ENCODE results near the gene ASTN2. TPM values are rescaled to one million over a fixed set of nuclear protein-coding genes. Genes with fewer than 3 reads are reported as not detected.

ASTN2 gene
- total RNA-seq, 4 donors from 2014 or later, result 3.2 to 7.0 (median 5.4) TPM

DNA sequence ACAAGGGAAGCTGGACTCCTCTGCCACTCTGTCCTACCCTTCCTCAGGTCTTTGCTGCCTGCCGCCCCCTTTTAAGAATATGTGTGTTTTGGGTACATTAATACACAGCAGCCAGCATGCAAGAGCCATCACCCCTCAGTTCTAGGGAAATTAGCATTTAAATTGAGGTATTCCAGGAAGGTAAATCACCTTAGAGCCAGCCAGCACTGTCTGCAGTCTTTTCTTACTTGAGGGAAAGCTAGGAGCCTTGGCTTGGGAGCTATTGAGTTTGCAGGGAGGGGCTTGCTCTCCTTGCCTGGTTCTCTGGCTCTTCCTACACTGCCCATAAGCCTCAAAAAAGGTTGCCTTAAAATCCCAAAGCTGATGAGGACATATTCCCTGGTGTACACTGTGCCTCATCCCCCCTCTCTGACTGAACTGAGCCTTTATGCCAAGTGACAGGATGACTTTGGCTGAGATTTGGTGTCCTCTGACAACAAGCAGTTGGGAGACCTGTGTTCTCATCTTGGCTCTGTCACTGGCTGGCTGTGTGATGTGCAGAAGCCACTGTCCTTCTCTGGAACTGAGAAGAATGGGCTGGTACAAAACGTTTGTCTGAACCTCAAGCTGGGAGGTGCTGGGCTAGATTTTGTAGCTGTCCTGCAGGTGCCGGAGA is 673.6 kb downstream of the ASTN2 start:
- TF ChIP-seq, protein P1, sequence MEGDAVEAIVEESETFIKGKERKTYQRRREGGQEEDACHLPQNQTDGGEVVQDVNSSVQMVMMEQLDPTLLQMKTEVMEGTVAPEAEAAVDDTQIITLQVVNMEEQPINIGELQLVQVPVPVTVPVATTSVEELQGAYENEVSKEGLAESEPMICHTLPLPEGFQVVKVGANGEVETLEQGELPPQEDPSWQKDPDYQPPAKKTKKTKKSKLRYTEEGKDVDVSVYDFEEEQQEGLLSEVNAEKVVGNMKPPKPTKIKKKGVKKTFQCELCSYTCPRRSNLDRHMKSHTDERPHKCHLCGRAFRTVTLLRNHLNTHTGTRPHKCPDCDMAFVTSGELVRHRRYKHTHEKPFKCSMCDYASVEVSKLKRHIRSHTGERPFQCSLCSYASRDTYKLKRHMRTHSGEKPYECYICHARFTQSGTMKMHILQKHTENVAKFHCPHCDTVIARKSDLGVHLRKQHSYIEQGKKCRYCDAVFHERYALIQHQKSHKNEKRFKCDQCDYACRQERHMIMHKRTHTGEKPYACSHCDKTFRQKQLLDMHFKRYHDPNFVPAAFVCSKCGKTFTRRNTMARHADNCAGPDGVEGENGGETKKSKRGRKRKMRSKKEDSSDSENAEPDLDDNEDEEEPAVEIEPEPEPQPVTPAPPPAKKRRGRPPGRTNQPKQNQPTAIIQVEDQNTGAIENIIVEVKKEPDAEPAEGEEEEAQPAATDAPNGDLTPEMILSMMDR (IDR thresholded peaks at IDR 0.05; ENCODE audit: low read depth), result no peak

DNA sequence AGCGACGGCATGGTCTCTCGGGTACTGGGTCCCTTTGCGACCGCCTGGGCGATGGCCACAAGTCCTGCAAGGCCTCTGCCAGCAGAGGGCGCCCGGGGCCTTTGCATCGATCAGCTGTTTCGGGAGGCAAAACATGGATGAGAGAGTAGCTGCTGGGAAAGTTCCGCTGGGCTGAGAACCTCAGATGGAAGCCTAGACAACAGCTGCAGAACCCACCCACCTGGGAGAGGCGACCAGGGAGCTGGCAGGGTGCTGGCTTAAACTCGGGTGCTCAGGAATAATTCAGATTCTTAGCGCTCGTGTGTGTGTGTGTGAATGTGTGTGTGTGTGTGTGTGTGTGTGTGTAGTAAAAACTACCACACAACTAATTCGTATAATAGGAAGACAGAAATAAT is 677.7 kb downstream of the ASTN2 start:
- TF ChIP-seq, protein P1 (IDR thresholded peaks at IDR 0.05; ENCODE audit: low read depth), result no peak

DNA sequence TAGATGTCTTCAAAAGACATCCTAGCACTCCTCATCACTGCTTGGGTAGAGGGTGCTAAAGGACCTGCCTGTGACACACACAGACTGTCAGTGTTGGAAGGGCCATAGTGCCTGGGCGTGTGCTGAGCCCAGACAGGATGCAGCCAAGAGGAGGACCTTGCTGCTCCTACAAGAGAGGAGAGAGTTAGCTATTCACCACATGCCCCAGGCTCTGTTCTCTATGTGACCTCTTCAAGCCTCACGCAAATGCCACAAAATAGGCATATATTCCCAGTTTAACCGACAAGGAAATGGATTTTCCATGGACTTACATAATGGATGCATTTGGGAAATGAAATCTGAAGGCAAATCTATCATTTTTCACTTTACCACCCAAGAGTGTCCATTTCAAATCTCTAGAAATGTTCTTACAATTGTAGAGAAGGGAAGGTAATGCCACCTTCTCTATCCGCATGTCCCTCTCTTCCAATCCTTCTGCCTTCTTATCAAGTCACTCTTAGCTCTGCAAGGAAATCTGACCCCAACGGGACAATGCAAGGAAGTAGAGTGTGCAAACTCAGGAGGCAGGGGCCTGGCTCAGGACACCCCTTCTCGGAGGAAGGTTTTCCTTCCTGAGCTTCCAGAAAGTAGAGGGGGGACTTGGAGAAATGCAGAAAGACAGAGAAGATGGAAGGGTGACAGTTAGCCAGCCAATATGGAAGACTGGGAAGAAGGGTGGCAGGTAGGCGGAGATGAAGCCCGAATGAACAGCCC is 678.3 kb downstream of the ASTN2 start:
- TF ChIP-seq, protein P1 (IDR thresholded peaks at IDR 0.05; ENCODE audit: low read depth), result no peak

DNA sequence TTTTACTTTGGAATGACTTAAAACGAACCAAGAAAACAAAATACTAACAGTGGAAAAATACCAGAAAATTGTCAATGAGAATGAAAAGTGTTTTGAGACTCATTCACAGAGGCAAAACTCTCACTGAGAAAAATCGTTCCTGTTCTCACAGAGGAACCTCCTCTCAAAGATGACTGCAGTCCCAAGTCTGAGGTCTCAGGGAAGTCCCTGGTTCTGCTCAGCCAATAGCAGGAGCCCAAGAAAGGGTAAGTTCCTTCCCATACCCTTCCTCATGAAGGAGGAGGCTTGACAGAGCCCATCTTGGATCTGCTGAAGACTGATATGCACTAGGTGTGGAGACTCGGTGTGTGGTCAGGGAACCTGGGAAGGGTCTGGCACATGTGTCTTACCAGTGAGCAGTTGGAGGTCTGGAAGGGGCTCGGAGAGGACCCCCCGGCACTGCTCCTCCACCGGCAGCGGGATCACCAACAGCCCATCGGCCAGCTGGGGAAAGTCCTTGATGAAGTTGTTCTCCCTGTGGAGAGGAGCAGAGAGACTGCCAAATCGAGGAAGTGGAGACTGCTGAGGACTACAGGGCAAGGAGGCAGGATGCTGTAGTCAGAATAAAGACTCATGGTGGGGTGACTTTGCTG is 681.7 kb downstream of the ASTN2 start:
- TF ChIP-seq, protein P1 (IDR thresholded peaks at IDR 0.05; ENCODE audit: low read depth), result no peak

DNA sequence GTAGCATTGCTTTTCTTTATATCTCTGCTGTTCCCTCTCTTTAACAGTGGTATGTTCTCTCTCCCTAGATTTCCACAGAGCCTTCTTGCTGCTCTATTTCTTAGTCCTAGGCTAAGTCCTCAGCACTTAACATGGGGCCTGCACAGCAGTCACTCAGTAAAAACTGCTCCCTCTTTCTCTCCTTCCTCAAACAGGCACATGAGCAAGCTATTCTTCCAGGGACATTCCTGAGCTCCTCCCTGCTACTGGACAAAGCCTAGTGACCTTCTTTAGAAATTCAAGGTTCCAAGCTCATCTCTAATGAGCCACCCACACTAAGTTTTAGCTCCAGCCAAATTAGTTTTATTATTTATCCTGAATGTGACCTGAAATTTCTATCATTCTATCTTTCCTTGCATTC is 688.3 kb downstream of the ASTN2 start:
- TF ChIP-seq, protein P1 (IDR thresholded peaks at IDR 0.05; ENCODE audit: low read depth), result no peak

DNA sequence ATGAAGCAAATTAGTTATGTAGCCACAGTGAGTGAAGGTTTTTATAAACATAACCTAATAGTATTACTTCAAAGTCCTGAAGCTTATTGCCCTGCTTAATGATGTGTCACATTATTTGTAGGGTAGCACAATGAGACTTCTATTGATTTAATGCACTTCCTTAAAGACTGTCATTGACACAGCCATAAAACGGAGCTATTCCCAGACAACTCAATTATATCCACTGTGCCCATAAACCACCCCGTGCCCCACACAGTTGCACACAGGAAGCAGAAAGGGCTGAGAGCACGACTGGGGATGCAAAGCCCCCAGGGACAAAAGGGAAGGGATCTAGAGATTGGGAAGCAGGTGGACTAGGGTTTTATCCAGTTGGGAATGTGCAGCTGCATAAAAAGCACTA is 690.7 kb downstream of the ASTN2 start:
- TF ChIP-seq, protein P1 (IDR thresholded peaks at IDR 0.05; ENCODE audit: low read depth), result no peak

DNA sequence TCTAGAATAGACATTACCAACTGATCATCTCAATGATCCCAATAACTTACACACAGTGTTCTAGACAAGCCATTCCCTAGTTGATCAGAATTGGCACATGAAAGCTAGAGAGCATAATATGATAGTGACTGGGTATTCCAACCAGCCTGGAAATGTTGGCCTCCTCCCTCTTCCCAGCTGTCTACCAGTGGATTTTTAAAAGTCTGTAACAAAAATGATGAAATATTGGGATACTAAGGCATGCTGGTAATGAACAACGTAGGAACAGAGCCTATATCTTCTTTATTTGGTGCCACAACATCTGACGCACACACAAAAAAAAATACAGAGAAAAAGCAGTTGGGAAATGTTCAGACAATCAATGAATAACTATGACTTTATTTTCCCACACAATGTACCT is 692.9 kb downstream of the ASTN2 start:
- TF ChIP-seq, protein P1 (IDR thresholded peaks at IDR 0.05; ENCODE audit: low read depth), result no peak
